Bronchial smooth muscle cell (primary cell): ENCODE data around the gene DTD2. TPM values are rescaled to one million over a fixed set of nuclear protein-coding genes. Genes with fewer than 3 reads are reported as not detected.

ENCODE experiments used
- total RNA-seq: library from RNA; depleted of rRNA; stranded (reverse); fragments of >200 nt; gene quantifications from 2 replicates; pipeline ENCODE4 v1.2.1, GENCODE V29; 2014

Gene DTD2
- total RNA-seq = 24.9 and 27.9 TPM in 2 replicates

DNA sequence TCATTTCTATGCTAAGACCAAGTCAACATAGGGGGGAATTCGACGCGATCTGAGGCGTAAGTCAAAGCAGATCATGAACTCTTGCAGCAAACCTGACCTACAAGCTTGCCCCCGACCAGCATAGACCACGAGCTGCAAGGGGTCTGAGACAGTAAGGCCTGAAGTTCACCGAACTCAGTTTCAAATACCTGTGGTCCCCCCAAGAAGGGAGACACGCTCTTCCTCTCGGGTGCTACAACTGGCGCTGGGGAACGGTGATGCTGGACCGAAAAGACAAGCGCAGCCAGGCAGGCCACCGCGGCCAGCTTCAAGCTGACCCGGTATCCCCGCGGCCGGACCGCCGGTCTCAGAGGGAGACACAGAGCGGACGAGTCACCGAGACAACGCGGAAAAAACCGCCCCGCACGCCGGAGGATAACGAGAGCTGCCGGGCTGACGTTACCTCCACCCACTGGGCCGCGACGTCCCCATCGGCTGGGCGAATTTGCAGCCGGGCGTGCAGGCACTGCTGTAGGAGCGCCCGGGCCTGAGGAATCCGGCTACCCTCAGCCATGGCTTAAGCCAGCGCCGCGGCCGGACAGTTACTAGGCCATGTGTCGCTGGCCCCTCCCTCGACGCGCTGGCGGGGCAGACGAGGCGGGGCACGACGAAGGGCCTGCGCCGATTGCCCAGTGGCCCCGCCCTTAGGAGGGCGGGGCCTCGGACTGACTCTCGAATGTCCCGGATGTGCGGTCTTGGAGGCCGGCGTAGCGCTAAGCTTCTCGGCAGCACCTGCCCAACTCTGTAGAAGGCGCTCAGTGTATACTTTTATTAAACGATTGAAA is at the start of gene DTD2:
TSS of gene DTD2 (minus strand) at position 666 of the 824 bp plus-strand sequence. CDS start at position 553, 113 bp downstream.

DNA sequence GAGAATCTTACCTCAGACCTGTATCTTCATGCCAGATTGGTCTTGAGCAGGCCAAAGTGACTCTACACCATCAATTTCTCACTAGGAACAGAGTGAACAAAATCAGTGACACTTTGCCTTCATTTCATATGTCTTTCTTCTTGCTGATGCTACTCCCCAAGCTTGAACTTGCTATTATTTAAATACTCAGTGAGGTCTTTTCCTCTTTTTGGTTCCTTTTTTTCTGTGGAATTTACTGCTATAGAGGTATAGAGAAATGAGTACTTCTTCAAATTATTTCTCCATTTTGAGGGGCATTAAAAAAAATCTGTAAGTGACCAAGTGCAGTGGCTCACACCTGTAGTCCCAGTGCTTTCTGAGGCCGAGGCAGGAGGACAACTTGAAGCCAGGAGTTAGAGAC is 30.6 kb upstream of the DTD2 start, which contains the start of gene GPR33:
TSS of gene GPR33 (minus strand) at position 154 of the 400 bp plus-strand sequence. CDS start 4,074 bp downstream, outside the sequence.

DNA sequence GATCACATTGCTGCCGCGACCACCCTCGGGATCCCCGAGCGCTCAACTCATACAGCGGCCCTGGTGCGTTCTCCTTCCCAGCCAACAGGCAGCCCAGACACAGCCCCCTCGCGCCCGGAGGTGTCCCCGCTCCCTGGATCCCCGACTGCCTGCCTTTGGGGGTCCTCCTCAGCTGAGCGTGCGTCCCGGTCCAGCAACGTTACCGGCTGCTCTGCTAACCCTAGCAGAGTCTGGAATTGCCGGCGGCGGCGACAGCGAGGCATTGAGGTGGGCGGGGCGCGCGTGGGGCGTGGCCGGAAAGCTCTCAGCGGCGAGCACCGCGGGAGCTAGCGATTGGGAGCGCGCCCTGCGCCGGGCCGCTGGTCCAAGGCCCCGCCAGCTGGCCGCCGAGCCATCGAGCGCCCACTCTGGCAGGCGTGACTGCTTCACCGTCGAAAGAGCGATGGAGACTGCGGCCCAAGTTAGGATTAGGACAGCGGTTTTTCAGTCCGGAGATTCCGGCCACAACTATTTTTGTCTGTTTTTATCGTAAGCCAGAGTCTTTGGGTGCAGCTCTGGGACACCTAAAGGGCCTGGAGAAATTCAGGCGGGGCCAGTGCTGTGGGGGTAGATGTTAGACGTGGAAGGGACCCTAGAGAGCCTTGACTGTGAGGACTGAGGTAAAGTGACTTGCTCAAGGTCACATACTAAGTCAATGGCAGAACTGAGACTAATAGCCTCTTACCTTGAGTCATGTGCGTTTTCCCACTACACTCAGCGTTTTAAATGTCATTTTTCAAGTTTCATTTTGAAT is 36.8 kb downstream of the DTD2 start, which contains the start of gene HEATR5A:
TSS of gene HEATR5A (minus strand) at position 232 of the 793 bp plus-strand sequence. CDS start 17,575 bp downstream, outside the sequence.

Other genes starting within 250 kb of the DTD2 start
- gene HECTD1, start 249.7 kb downstream of the DTD2 start, total RNA-seq = 498 and 645 TPM in 2 replicates
- 33.9 and 39.0 TPM in 2 replicates for gene HEATR5A, start 37.0 kb downstream of the DTD2 start, total RNA-seq
- gene GPR33, start 30.5 kb upstream of the DTD2 start, total RNA-seq = not detected in 2 replicates
- gene NUBPL, start 103.9 kb upstream of the DTD2 start, total RNA-seq = 6.0 and 9.1 TPM in 2 replicates